Natural killer cell (primary cell): ENCODE measurements around the gene TSR1. TPM values are rescaled to one million over a fixed set of nuclear protein-coding genes. Genes with fewer than 3 reads are reported as not detected.
A peak's percentile ranks its signal among the peaks of the same experiment; 100 is the strongest.

Source experiments
- ATAC-seq, 3 donors: fragments of 150-1000 bp in 2 of 3; fragments of 200-7000 bp in 1 of 3; cut with Tn5 transposase; 1 replicate in 1 of 3; 2 replicates in 2 of 3; pipeline ENCODE4 v1.10.0; 2021; ENCODE audit warnings: mild to moderate bottlenecking in 2 of 3, moderate library complexity in 2 of 3
- DNase-seq, 2 donors: peaks; one replicate each; pipeline versions ENCODE4 v3.0.0 to v3.0.0-alpha.2; 2013 to 2021; ENCODE audit warnings: mixed read lengths in 1 of 2
- H3K27ac ChIP-seq: one replicate; pipeline ENCODE4 v1.5.1; 2013; ENCODE audit warnings: mild to moderate bottlenecking, low read length
- H3K27me3 ChIP-seq: one replicate; pipeline ENCODE4 v1.6.1; 2013; ENCODE audit warnings: low read length; ENCODE audit not compliant: control insufficient read depth, insufficient read depth
- H3K36me3 ChIP-seq: one replicate; pipeline ENCODE4 v1.6.1; 2013; ENCODE audit warnings: low read length; ENCODE audit not compliant: control insufficient read depth, insufficient read depth
- H3K4me1 ChIP-seq: one replicate; pipeline ENCODE4 v1.6.1; 2013; ENCODE audit warnings: low read length; ENCODE audit not compliant: control insufficient read depth, insufficient read depth
- H3K4me3 ChIP-seq: one replicate; pipeline ENCODE4 v1.5.1; 2013; ENCODE audit warnings: low read length
- H3K9me3 ChIP-seq: one replicate; pipeline ENCODE4 v1.6.1; 2013; ENCODE audit warnings: low read length; ENCODE audit not compliant: control insufficient read depth, insufficient read depth
- H3K27ac Mint-ChIP-seq, 2 donors: one replicate each; pipeline ENCODE4 v1.8.0; 2022; ENCODE audit warnings: mild to moderate bottlenecking in 2 of 2, mixed read lengths in 2 of 2, moderate library complexity in 1 of 2
- H3K27me3 Mint-ChIP-seq, 2 donors: one replicate each; pipeline ENCODE4 v1.8.0; 2022; ENCODE audit warnings: low read depth in 2 of 2, mixed read lengths in 2 of 2
- H3K36me3 Mint-ChIP-seq: one replicate; pipeline ENCODE4 v1.8.0; 2022; ENCODE audit warnings: mixed read lengths
- H3K4me1 Mint-ChIP-seq, 2 donors: one replicate each; pipeline ENCODE4 v1.8.0; 2022; ENCODE audit warnings: mixed read lengths in 2 of 2
- H3K4me3 Mint-ChIP-seq: one replicate; pipeline ENCODE4 v1.8.0; 2022; ENCODE audit warnings: mild to moderate bottlenecking, moderate library complexity, mixed read lengths
- H3K9me3 Mint-ChIP-seq, 2 donors: one replicate each; pipeline ENCODE4 v1.8.0; 2022; ENCODE audit warnings: mixed read lengths in 2 of 2
- WGBS: methylation state at CpG from one replicate; pipeline ENCODE4 v1.1.7; 2013; ENCODE audit warnings: missing lambda C conversion rate; ENCODE audit not compliant: insufficient coverage; 5-methylcytosine and 5-hydroxymethylcytosine counted together
- intact Hi-C: fragments of 100-400 bp; cut with micrococcal nuclease; formaldehyde crosslinking; loops from one replicate; pipeline ENCODE4 v1.14.2; 2022
- total RNA-seq, 4 donors: library from RNA; stranded (reverse); fragments of 120-200 nt in 1 of 4; gene quantifications; one replicate each; pipeline versions ENCODE4 v1.2.3 to v1.2.4, GENCODE V29; 2013 to 2022
- TF ChIP-seq, protein P1 (sequence below): fragments of 200-600 bp; IDR thresholded peaks from one replicate; pipeline ENCODE4 v1.8.0; 2022; ENCODE audit warnings: antibody characterized with exemption

The TSR1 gene
- total RNA-seq, 3 donors from 2014 or later (not counting 1 experiment from before 2014, with no cell fraction given), result 19.7 to 30.7 (median 29.0) TPM

GRCh38 chr17:2304931-2305330 is 31.3 kb downstream of the TSR1 start:
- H3K4me1 Mint-ChIP-seq, result peaks cover 33 to 46% of the 10 kb centered on the region in 2 donors
- no peak overlapping the region for H3K27ac Mint-ChIP-seq
- intact Hi-C loops, result no loop called here

DNA sequence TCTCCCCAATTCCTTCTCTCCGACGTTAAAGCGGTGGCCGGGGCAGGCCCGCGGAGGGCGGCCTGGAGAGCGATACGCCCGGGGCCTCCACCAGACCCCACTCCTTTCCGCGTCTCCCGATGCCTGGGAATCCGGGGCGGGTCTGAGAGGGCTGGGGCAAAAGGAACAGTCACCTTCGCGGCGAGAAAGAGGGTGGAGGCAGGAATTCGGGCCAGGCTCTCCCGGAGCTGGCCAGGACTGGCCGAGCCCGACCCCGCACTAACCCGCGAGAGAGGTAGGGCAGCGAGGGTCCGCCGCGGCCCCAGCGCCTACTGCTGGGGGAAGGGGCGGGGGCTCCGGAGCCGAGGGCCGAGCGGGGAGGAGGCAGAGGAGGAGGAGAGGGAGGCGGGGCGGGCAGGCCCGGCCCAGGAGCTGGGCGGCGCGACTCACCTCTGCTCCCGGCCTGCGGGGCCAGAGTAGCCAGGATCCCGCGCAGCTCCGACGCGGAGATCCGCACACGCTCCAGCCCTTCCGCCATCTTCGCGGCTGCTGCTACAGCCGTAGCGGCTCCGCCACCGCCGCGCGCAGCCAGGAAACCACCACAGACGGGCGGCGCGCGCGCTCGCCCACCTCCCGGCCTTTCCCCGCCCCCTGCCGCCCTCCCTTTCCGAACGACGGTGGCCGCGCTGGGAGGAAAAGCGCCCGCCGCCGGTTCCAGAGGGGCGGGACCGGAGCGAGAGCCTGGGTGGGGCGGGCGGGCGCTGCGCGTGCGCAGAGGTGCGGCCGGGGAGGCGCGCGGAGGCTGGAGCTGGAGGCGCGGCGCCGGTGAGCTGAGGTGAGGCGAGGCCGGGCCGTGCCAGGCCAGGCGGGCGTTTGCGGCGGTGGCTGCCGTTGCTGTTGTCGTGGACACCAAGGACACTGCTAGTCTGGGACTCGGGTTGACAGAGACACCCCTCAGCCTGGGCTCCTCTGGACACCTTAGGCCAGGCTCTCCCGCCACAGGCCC is 32.8 kb downstream of the TSR1 start, which contains the start of the genes SMG6 and SRR:
Gene SMG6, minus strand, starts transcription at position 582 of the 985 bp plus-strand sequence. Its CDS starts 65 bp downstream, at position 517.
Gene SRR, plus strand, starts transcription at position 747 of the 985 bp plus-strand sequence. CDS start 11,611 bp downstream, outside the sequence.
- Histone ChIP-seq H3K4me1 (peaks cover 19% of the 10 kb centered on the region), H3K4me3 (peak within 1 kb of the TSS; percentile 70), H3K27ac (peak within 1 kb of the TSS; percentile 41), H3K36me3 (peaks cover 7% of the 10 kb centered on the region), H3K9me3 (no peaks in the 10 kb centered on the region), H3K27me3 (no peaks in the 10 kb centered on the region)
- H3K36me3 Mint-ChIP-seq, result peaks cover 8% of the 10 kb centered on the region
- ATAC-seq (peak; percentile 89 to 98 (median 93)), DNase-seq (peak; percentile 87 to 97)
- TF ChIP-seq, protein P1, sequence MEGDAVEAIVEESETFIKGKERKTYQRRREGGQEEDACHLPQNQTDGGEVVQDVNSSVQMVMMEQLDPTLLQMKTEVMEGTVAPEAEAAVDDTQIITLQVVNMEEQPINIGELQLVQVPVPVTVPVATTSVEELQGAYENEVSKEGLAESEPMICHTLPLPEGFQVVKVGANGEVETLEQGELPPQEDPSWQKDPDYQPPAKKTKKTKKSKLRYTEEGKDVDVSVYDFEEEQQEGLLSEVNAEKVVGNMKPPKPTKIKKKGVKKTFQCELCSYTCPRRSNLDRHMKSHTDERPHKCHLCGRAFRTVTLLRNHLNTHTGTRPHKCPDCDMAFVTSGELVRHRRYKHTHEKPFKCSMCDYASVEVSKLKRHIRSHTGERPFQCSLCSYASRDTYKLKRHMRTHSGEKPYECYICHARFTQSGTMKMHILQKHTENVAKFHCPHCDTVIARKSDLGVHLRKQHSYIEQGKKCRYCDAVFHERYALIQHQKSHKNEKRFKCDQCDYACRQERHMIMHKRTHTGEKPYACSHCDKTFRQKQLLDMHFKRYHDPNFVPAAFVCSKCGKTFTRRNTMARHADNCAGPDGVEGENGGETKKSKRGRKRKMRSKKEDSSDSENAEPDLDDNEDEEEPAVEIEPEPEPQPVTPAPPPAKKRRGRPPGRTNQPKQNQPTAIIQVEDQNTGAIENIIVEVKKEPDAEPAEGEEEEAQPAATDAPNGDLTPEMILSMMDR, result no peak
- H3K27ac Mint-ChIP-seq, result peak within 1 kb of the TSS; percentile 64 to 82
- H3K9me3 Mint-ChIP-seq, result no peaks in the 10 kb centered on the region
- WGBS, result 0% methylated on average over 108 of the region's 108 CpGs
- no peaks in the 10 kb centered on the region for H3K27me3 Mint-ChIP-seq
- intact Hi-C loops, result loop anchor here (2.0 kb wide), 1 partner anchor 37 kb away; no protein-coding TSS in a partner anchor
- H3K4me1 Mint-ChIP-seq, result peaks cover 34 to 46% of the 10 kb centered on the region in 2 donors
- H3K4me3 Mint-ChIP-seq, result peak within 1 kb of the TSS; percentile 87

More at GRCh38 chr17:2304931-2305330, 31.3 kb downstream of the TSR1 start:
- whole genome bisulfite sequencing, result 96% methylated on average over 4 of the region's 4 CpGs
- Histone ChIP-seq H3K27me3 (no peaks in the 10 kb centered on the region), H3K36me3 (no peaks in the 10 kb centered on the region), H3K4me3 (no peak overlapping the region), H3K27ac (no peak overlapping the region), H3K4me1 (peaks cover 19% of the 10 kb centered on the region), H3K9me3 (no peaks in the 10 kb centered on the region)
- peak overlapping the region; percentile 64 for H3K4me3 Mint-ChIP-seq
- DNase-seq, result no peak
- H3K36me3 Mint-ChIP-seq, result peaks cover 5% of the 10 kb centered on the region
- H3K9me3 Mint-ChIP-seq, result no peaks in the 10 kb centered on the region
- TF ChIP-seq, protein P1, result no peak
- no peaks in the 10 kb centered on the region for H3K27me3 Mint-ChIP-seq
- ATAC-seq, result no peak

DNA sequence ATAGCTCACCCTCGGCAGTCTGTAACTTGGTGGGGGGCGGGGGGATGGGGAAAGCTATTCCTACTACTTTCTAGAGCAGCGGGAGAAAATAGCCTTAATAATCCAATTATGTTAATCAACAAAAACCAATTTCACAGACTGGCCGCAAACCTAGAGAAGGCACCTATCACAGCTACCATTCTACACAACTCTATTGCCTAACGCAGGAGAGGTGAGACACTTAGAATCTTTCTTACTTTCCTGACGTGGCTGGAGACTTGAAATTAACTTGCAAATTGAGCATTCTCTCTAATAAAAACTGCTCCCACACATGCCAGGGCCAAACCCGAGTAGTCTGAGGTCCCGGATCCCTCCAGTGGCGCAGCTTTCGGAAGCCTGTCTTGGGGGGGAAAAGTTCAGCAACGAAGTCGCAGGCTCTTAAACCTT is 33.5 kb downstream of the TSR1 start:
- peak overlapping the region; percentile 26 for H3K27ac ChIP-seq
- Mint-ChIP-seq H3K4me3 (peak overlapping the region; percentile 87), H3K9me3 (no peaks in the 10 kb centered on the region), H3K27me3 (no peaks in the 10 kb centered on the region), H3K36me3 (peaks cover 8% of the 10 kb centered on the region), H3K4me1 (peaks cover 34 to 46% of the 10 kb centered on the region in 2 donors), H3K27ac (peak overlapping the region; percentile 64 to 82)
- no peak for ATAC-seq
- intact Hi-C loops, result loop anchor here (2.0 kb wide), 1 partner anchor 36 kb away; no protein-coding TSS in a partner anchor
- TF ChIP-seq, protein P1, result no peak
- H3K9me3 ChIP-seq, result no peaks in the 10 kb centered on the region
- no peaks in the 10 kb centered on the region for H3K27me3 ChIP-seq
- peak overlapping the region; percentile 54 for H3K4me3 ChIP-seq
- 2% methylated on average over 9 of the region's 12 CpGs for WGBS
- peaks cover 19% of the 10 kb centered on the region for H3K4me1 ChIP-seq
- DNase-seq, result peak in 1 of 2 donors; percentile 55
- peaks cover 7% of the 10 kb centered on the region for H3K36me3 ChIP-seq
